NCI-H1417 (cell line): Measurements from ENCODE around the gene KRI1.

Source experiments
- DNase-seq, 3 experiments: peaks; one replicate each; lab custom pipeline; 2025; lab: John Stamatoyannopoulos, UW

KRI1 gene

DNA sequence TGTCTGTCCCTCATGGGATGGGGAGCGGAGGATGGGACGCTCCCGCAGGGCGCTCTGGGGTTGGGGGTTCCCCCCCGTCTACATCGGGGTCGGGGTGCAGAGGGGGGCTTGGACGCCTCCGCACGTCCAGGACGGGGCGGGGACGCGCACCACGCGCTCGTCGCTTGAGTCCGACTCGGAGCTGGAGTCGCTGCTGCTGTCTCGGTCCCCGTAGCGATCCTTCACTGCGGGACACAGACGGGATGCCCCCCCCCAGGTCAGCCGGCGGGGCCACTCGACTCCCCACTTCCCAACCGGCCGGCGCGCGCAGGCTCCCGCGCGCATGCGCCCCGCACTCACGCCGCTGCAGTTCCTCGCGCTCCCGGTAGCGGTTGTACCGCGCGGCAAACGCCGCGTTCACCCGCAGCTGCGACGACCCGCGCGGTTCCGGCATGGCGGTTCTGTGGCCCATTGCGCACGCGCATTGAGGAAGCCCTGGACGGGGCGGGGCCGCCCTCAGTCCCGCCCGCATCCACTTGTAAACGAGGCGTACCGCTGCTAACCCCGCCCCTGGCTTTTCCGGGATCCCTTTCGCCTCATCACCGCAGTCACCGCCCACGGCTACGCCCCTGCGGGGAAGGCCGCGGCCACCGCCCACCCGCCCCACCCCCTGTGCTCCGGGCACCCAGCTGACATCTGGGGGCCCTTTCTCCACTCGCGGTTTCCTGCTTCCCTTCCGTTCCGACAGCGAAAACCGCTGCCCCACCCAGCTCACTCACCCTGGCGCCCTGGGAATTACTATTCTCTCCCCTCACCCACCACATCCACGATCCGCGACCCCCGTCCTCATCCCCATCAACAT is at the start of gene KRI1:
Gene KRI1, minus strand, starts transcription at position 444 of the 841 bp plus-strand sequence. Its CDS starts 11 bp downstream, at position 433.
- peak; percentile 95 to 99 (median 99) for DNase-seq

DNA sequence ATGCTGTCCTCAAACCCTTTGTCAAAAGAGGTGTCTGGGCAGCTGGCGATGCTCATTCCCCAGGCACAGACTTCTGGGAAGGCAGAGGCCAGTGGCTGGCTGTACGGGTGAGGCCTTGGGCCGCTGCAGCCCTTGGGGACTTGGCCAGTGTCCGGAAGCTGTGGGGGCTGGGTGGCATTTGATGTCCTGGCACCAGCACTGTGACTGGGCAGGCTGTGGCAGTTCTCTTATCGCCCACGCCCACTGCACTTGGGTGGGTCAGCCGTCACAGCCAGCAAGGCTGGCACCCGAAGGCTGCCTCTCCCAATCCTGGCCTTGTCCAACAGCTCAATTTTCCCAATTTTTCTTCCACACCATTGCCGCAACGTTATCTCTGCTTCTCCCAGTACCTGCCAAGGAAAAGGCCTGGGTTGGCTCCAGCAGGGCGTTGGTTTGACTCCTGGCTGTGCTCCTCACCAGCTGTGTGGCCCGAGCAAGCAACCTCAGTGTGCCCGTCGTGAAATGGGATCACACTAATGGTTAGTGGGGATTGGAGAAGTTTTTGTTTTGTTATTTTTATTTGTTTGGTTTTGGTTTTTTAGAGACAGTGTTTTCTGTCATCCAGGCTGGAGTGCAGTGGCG is 46.8 kb upstream of the KRI1 start:
- no peak for DNase-seq

DNA sequence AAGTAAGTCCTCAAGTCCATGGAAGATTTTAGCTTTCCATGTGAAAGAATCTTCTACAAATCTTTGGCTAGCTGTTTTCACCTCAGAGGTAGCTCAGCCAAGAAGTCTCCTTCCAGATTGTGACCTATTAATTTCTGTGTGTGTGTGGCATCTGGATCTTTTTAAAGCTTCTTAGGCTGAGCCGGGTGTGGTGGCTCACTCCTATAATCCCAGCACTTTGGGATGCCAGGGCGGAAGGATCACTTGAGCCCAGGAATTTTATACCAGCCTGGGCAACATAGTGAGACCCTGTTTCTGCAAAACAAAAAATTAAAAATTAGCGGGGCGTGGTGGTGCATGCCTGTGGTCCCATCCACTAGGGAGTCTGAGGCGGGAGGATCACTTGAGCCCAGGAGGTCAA is 46.1 kb upstream of the KRI1 start:
- DNase-seq, result no peak

DNA sequence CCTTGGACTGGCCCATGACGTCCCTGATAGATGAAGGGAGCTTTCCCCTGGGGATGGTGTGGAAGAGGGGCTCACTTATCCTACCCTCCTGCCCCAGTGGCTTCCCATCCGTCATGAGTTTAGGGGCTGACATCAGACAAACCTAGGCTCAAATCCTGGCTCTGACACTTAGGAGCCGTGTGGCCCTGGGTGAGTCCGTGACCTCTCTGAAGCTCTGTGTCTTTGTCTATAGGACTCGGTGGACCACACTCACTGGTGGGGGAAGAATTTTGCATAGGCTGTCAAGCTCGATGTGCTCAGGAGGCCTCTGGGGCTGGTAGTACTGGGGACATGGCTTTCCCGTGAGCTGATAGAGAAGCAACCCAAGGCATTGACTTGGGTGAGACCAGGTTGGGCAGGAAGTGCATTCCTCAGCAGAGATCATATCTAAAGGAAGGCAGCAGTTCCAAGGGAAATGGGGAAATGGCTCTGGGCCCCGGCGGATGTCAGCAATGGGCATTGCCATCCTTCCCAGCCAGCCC is 38.7 kb upstream of the KRI1 start:
- DNase-seq, result no peak

DNA sequence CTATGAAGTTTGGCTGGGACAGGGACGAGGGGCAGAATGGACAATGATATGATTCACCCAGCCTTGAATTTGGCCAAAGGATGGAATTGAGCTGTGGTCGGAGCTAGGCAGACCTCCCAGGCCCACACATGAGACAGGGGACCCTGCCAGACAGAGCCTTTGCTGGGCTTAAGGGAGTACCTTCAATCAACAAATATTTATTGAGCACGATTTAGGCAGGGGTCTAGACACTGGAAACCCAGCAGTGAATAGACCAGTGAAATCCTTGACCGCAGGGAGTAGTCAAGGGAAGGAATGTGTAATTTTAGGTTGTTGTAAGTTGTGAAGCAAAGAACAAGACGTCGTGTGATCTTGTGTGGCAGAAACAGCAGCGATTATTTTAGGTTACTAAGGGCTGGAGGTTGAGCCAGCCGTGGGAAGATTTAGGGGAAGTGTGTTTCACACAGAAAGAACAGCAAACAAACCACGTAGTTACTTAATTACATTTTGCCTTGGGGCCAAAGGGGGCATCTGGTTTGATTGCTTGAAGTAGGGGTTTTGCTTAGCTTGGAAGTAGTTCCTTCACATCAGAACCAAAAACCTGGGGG is 38.2 kb upstream of the KRI1 start:
- DNase-seq, result peak in 1 of 3 experiments; percentile 36

DNA sequence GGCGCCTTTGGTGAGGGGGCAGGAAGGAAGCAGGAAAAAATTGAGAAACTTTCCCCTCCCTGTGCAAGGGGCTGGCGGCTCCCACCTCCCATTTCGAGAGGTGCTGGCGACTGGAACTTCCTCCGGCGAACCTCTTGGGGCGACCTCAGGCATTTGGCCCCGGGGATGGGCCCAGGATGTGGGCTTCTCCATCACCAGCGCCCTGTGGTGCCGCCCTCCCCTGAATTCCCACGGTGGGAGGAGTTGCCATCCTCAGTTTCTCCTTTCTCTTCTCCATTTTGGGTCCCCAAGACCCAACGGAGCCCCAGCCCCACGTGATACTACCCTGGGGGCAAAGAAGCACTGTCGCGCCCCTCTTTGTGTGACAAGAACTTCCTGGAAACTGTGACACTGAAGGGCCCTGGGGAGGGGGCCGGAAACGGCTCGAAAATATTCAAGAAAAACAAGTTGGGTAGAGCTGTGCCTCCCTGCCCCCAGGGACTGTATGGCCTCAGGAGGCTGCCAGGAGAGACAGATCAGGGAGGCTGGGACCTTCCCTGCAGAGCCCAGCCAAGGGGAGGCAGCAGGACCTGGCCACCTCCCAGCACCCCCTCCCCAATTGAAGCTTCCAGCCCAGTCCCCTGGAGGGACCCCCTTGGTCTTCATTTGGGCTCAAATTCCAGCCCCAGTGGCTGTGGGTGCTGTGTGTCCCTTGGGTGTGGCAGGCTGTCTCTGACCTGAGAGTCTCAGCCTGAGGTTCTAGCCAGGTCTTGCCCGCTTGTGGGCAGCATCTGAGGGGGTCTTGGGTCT is 37.5 kb upstream of the KRI1 start:
- no peak for DNase-seq

DNA sequence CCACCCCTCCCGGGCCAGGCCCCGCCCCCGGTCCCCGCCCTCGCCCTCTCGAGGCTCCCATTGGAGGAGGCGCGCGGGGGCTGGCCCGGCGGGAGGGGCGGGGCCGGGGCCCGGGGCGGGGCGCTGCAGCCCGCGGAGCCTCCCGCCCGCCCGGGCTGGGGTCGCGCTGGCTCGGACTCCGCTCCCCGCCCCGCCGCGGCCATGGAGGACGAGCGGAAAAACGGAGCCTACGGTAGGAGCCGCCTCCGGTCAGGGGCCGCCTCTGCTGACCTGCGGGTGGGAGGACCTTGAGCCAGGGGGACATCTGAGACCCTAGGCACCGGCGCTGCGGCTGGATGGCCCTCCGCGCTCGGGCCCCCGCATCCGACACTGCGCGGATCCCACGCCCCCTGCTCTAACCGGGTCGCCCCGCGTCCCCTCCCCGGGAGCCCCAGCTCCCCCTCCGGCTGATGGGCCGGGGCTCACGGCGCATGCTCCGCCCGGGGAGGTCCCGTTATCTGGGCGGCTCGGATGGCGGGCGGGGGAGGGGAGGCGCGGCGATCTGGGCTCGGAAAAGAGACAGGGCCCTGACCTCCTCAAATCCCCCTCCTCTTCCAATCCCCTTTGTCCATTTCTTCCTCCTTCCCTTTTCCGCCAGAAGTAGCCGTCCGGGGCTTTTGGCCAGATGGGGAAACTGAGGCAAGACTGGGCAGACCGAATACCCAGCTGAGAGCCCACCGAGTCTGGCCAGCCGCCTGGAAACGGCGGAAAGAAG is 36.7 kb upstream of the KRI1 start:
- peak; percentile 56 to 81 (median 76) for DNase-seq

DNA sequence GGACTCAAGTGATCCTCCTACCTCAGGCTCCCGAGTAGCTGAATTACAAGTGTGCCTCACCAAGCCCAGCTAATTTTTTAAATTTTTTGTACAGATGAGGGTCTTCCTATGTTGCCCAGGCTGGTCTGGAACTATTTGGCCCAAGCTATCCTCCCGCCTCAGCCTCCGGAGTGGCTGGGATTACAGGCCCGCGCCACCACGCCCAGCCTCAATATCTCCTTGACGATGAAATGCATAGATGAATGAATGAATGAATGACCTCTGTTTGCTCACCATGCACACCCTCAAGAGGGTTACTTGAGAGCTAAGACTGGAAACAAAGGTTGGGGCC is 36.2 kb upstream of the KRI1 start:
- no peak for DNase-seq

DNA sequence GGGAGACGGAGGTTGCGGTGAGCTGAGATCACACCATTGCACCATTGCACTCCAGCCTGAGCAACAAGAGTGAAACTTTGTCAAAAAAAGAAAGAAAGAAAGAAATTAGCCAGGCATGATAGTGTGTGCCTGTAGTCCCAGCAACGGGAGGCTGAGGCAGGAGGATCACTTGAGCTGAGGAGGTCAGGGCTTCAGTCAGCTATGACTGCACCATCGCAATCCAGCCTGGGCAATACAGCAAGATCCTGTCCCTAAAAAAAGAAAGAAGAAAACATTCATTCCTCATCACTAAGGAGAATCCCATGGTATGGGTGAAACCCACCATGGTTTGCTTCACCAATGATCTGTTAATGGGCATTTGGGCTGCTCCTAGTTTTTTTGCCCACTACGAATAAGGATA is 34.3 kb upstream of the KRI1 start:
- no peak for DNase-seq

DNA sequence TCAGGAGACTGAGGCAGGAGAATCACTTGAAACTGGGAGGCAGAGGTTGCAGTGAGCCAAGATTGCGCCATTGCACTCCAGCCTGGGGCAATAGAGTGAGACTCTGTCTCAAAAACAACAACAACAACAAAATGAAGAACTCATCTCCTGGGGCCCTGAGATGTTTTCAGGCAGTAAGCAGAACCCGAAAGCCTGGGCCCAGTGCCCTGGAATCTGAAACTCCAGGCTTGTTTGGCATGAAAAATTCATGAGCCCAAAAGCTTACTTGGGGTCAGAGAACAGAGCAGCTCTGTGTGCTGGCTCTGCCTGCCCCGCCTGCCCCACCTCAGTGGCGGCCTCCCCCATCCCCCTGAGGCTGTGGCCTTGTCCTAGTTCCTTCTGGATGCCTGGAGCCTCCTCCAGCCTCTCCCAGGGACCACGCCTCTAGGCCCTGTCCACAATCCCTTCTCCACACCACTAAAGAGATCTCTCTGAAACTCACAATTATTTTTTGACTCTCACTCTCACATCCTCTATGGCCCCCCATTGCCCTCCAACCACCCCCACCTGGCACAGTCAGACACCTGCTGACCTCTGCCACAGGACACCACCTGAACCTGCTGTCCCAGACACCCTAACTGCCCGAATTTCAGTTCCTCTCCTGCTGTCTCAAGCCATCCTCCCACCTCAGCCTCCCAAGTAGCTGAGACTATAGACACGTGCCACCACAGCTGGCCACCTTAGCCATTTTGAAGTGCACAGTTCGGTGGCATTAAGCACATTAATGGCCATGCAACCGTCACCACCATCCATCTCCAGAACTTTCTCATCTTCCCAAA is 28.2 kb upstream of the KRI1 start:
- no peak for DNase-seq

DNA sequence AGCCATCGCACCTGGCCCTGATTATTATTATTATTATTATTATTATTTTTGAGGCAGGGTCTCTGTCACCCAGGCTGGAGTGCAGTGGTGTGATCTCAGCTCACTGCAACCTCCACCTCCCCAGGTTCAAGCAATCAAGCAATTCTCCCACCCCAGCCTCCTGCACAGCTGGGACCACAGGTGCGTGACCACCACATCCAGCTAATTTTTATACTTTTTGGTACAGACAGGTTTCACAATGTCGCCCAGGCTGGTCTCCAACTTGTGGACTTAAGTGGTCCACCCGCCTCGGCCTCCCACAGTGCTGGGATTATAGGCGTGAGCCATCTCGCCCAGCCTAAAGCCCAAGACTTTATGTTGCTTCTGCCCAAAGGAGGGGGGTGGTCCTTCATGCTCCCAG is 27.3 kb upstream of the KRI1 start:
- DNase-seq, result no peak

DNA sequence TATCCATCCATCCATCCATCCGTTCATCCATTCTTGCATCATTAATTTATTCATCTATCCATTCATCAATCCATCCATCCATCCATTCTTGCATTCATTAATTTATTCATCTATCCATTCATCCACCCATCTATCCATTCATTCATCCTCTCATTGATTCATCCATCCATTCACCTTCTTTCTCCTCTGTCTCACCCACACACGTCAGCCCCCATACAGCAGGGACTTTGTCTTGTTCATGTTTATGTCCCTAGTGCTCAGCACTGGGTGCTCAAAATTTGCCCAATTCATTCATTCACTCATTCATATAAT is 22.0 kb upstream of the KRI1 start:
- no peak for DNase-seq

DNA sequence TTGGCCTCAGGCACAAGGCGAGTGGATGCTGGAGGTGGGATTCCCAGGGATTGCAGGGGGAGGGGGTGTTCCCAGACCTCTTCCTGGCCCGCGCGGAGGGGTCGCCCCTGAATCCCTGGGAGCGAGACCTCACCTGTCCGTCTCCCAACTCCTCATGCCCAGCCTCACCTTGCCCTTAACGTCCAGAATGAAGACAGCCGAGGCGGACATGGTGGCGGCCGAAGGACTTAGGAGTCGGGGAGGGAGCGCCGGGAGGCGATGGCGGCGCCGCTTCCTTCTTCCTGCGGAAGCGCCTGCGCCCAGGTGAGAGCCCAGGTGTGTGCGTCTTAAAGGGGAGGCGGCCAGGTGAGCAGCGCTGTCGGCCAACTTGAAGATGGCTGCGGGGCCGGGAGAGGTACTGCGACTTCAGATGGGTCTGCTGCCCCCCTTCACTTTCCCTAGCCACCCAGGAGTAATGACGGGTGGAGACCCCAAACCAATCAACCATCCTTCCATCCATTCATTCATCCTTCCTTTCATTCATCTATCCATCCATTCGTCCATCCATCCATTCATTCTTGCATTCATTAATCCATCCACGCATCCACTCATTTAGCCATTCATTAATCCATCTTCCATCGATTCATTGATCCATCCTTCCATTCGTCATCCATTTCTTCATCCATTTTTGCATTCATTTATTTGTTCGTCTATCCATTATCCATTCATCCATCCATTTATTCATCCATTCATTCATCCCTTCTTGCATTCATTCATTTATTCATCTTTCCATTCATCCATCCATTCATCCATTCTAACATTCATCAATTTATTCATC is 21.4 kb upstream of the KRI1 start, which contains the start of gene AP1M2:
Gene AP1M2, minus strand, starts transcription at position 291 of the 817 bp plus-strand sequence. Its CDS starts 81 bp downstream, at position 210.
- peak; percentile 41 to 81 (median 65) for DNase-seq

DNA sequence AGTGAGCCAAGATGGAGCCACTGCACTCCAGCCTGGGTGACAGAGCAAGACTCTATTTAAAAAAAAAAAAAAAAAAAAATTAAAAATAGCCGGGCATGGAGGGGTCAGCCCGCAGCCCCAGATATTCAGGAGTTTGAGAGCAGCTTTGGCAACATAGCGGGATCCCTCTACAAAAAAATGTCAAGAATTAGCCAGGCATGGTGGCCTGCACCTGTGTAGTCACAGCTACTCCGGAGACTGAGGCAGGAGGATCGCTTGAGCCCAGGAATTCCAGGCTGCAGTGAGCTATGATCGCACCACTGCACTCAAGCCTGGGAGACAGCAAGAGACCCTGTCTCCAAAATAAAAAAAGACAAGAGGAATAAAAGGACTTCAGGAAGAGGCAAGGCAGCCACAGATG is 20.6 kb upstream of the KRI1 start:
- no peak for DNase-seq

DNA sequence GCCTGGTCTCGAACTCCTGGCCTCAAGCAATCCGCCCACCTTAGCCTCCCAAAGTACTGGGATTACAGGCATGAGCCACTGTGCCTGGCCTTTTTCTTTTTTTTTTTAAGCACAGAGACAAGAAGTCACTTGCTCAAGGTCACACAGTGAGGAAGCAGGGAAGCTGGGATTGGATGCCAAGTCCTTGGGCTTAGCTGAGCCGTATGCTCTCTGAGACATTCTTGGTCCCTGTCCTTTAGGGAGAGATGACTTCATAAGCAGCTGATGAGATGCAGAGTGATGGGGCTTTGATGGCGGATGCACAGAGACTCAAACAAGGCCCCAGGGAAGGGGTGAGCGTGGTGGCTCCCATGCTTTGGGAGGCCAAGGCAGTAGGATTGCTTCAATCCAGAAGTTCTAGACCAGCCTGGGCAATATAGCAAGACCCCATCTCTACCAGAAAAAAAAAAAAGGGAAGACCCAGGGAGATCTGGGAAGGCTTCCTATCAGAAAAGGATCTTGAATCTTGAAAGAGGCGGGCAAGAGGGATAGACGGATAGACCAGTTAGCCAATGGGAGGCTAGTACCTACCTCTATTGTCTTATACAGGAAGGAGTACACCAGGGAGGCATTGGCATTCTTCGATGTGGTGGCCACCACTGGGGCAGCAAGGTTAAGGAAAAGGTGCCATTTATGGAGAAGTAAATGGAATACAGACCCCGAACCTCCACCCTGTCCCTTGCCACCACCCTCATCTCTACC is 17.4 kb upstream of the KRI1 start:
- no peak for DNase-seq

DNA sequence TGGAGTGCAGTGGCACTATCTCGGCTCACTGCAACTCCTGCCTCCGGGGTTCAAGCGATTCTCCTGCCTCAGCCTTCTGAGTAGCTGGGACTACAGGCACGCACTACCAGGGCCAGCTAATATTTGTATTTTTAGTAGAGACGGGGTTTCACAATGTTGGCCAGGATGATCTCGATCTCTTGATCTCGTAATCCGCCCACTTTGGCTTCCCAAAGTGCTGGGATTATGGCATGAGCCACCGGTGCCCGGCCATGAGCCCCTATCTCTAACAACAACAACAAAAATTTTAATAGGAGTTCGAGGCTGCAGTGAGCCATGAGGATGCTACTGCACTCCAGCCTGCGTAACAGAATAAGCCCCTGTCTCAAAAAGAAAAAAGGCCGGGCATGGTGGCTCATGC is 16.3 kb upstream of the KRI1 start:
- no peak for DNase-seq

DNA sequence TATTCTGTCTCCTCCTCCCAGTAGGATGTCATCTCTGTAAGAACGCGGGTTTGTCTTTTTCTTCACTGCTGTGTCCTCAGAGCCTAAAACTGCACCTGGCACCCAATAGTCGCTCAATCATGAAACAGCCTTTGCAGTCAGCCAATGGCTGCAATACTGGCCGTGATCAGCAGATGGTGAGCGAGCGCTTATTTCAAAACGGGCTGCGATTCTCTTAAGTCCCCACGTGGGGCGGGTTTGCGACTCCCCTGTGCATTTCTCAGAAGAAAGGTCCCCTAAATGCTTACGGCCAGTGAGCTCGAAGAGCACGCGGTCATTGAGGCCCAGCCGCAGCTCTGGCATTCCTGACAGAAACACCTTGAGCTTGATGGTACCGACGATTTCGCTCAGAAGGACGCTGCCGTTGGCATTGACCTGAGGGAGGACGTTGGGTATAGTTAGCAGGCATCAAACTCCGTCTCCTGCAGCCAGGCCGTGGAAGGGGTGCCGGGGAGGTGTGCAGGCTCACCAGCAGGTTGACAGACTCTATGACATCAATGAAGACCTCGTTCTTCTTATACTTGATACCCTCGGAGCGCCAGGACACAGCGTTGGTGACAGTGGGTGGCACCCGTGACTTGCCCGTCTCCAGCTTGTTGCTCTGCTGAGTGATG is 15.3 kb upstream of the KRI1 start:
- DNase-seq, result peak; percentile 74 to 91 (median 77)

DNA sequence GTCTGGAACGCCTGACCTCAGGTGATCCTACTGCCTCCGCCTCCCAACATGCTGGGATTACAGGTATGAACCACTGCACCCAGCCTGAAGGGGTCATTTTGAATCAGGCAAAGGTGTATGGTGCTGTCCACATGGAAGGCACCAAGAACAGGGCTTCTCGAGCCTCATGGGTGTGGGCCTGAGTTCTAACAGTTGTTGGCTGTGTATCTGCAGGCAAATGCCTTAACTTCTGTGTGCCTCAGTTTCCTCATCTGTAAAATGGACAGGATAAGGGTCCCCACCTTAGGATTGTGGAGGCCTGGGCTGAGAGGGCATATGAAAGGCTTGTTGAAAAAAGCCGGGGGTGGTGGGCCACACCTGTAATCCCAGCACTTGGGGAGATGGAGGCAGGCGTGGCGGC is 12.1 kb upstream of the KRI1 start:
- no peak for DNase-seq
